Measurements from ENCODE around the gene PPHLN1.
"Not testable (repeated sequence)": the region's sequence is repeated elsewhere in the genome, so short reads cannot be mapped to it uniquely, and the experiment has no call there.

Gene PPHLN1

DNA sequence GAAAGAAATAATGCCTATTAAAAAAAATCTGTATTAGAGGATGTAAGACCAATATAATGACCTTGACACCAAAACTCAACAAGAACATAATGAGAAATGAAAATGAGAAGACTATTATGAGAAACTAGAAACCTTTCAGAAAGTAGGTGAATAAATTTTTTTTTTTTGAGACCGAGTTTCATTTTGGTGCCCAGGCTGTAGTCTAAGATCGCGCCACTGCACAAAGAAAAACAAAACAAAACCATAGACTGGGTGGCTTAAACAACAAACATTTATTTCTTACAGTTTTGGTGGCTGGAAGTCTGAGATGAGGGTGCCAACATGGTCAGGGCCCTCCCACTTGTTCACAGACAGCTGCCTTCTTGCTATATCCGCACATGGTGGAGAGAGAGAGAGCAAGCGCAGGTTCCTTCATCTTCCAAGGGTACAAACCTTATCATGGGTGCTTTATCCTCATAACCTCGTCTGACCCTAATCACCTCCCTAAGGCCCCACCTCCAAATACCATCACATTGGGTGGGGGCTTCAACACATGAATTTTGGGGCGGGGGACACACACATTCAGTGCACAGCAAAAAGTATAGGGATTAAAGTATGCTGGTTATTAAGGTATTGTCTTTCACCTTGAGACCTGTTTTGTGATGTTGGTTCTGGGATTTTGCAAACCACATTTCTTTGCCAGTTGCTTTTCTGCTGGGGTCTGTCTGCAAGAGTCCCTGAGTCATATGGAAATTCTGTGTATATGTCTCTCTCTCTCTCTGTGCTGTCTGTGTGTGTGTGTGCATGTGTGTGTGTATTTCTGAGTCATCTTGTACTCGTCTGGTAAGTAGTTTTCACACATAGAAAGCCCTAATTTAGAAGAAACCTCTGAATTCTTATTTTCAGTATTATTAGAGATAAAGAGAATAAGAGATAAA is 26.3 kb upstream of the PPHLN1 start:
- peak overlapping the region; percentile 22; the same call in 1 of the 2 replicates for H3K4me3 ChIP-seq (ENCODE audit: low read length)
- TF ChIP-seq ZNF274 (IDR thresholded peaks at IDR 0.05; ENCODE audit: low read depth, low read length) = no peak

DNA sequence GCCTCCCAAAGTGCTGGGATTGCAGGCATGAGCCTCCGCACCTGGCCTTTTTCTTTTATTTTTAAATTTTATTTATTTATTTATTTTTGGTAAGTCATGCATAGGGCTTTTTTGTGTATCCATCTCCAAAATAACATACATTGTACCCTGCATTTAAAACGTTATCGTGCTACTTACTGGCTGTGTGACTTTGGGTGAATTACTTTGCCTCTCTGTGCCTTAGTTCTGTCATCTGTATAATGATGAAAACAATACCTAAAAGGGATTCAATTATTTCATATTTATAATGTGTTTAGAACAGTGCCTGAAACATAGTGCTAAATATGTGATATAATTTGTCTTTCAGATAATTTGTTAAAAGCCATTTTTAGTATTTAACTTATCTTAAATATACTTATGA is 19.7 kb upstream of the PPHLN1 start:
- no peak for TF ChIP-seq ZNF274 (IDR thresholded peaks at IDR 0.05; ENCODE audit: low read depth, low read length)

DNA sequence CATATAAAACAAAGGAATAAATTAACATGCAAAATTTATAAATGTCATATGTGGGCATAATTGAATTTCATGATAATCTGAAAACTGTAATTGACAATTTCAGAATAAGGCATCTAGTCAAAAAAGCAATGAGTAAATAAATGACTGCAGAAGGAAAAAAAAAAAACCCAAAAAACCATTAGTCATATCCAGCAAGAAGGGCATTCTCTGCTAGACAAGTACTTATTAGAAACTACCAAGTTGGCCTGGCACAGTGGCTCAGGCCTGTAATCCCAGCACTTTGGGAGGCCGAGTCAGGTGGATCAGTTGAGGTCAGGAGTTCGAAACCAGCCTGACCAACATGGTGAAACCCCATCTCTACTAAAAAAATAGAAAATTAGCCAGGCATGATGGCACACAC is 17.6 kb upstream of the PPHLN1 start:
- TF ChIP-seq ZNF274 (IDR thresholded peaks at IDR 0.05; ENCODE audit: low read depth, low read length) = no peak
- no peak overlapping the region for H3K4me3 ChIP-seq (ENCODE audit: low read length)

More for the DNA sequence above, 19.7 kb upstream of the PPHLN1 start:
- H3K4me3 ChIP-seq (ENCODE audit: low read length) = no peak overlapping the region

DNA sequence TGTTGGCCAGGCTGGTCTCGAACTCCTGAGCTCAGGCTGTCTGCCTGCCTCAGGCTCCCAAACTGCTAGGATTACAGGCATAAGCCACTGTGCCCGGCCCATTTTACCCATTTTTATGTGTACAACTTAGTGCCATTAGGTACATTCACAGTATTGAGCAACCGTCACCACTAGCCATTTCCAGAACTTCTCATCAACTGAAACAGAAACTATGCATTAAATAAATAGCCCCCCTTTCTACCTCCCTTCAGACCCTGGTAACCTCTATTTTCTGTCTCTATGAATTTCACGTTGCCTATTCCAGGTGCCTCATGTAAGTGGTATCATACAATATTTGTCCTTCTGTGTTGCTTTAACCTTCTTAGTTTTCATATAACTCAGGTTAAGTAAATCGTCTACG is 16.0 kb upstream of the PPHLN1 start:
- no peak for TF ChIP-seq ZNF274 (IDR thresholded peaks at IDR 0.05; ENCODE audit: low read depth, low read length)
- no peak overlapping the region for H3K4me3 ChIP-seq (ENCODE audit: low read length)

DNA sequence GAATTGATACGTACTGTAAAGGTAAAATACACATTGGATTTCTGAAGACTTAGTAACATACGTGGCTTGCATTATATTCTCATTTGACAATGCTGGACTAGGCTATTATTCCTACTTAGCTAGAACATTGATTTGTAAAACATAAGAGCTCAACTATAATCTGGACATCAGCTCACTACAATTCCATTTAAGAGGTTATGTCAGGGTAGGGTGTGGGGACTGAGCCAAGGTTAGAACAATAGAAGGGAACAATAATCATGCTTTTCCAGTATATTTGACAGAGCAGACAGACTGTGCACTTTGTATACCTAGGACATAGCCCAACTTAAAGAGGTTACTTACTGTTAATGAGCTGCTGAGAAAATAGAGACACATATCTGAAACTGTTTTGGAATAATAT is 10.9 kb upstream of the PPHLN1 start:
- no peak for TF ChIP-seq ZNF274 (IDR thresholded peaks at IDR 0.05; ENCODE audit: low read depth, low read length)
- no peak overlapping the region for H3K4me3 ChIP-seq (ENCODE audit: low read length)

DNA sequence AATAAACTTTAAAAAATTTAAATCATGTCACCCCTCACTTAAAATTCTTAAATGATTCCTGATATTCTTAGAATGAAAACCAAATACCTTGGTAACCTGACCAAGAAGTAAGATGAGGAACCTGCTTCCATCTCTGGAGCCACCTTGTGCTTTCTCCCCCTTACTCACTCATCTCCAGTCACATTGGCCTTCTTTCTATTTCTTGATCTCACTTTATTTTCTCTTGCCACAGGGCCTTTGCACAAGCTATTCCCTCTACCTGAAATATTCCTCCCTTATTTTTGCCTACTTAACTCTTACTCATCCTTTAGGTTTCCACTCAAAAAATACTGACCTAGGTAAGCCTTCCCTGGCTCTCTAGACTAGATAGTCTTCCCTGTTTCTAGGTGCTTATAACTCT is 5.2 kb upstream of the PPHLN1 start:
- H3K4me3 ChIP-seq (ENCODE audit: low read length) = no peak overlapping the region
- no peak for TF ChIP-seq ZNF274 (IDR thresholded peaks at IDR 0.05; ENCODE audit: low read depth, low read length)

DNA sequence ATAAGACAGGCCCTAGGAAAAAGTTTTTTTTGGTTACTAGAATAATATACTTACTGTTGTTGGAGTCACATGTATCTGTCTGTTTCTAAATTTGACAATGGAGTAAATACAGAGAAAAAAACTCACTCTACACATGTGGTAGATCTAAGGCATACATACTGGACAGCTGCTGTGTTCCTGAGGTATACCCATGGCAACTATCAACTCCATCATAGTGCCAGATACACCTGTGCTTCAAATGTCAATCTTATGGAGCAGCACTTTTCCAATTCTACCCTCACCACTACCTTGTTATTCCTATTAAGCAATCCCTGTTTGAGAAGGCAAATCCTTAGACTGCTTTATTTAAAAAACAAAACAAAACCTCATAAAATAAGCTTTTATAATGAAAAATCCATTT is 3.4 kb upstream of the PPHLN1 start:
- no peak overlapping the region for H3K4me3 ChIP-seq (ENCODE audit: low read length)
- no peak for TF ChIP-seq ZNF274 (IDR thresholded peaks at IDR 0.05; ENCODE audit: low read depth, low read length)

DNA sequence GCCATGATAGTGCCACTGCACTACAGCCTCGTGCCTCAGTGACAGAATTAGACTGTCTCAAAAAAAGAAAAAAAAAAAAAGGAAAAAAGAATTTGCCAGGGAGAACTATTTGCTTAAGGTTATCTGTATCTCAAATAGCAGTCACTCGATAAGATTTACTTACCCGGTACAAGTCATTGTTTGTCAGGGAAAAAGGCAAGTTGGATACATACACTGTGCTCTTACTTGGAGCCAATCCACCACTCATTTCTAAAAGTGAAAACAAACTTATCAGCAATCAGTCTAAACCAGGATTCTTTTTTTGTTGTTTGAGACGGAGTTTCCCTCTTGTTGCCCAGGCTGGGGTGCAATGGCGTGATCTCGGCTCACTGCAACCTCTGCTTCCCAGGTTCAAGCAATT is 2.1 kb upstream of the PPHLN1 start:
- TF ChIP-seq ZNF274 (IDR thresholded peaks at IDR 0.05; ENCODE audit: low read depth, low read length) = no peak
- no peak overlapping the region for H3K4me3 ChIP-seq (ENCODE audit: low read length)

DNA sequence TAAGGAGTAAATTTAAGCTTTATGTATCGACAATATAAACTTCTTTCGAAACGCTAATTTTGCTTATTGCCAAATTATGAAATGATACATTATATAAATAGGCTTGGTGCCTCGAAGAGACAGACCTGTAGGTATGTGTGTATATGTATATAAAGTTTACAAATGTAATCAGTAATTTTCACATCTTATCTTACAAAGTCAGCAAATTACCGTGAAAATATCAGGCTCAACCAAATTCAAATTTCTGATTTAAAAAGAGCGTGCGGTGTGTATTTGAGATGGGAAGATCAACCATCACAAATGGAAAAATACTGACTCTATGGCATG is 678 bp upstream of the PPHLN1 start:
- H3K4me3 ChIP-seq (ENCODE audit: low read length) = peak overlapping the region; percentile 99
- no peak for TF ChIP-seq ZNF274 (IDR thresholded peaks at IDR 0.05; ENCODE audit: low read depth, low read length)

DNA sequence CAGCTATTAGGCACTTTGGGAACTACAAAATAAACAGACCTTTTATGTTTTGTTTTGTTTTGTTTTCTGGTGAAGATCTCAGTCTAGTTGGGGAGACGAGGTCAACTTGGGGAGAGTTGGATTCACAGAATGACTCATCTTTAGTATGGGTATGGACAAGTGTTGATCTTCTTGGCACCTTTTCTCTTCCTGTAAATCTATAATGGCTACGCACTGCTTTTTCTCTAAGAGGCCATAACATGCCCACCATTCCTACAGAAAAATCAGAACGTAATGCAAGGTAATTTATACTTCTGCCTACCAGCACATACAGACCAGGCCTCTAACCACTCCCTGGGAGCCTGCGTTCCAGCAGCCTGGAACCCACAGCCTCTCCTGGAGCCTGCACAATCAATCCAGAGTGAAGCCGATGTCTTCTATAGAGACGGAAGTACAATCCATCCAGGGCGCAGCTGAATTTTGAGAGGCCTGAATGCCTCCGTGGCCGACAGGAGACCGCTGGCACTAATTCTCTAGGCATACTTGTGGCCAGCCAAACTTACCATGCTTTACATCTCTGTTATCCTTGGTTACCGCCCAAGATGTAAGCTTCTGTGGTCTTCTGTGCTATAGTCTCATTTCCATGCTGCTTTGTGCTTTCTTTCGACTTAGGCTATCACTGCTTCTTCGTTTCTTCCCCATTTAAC is 717 bp downstream of the PPHLN1 start:
- no peak for TF ChIP-seq ZNF274 (IDR thresholded peaks at IDR 0.05; ENCODE audit: low read depth, low read length)
- peak overlapping the region; percentile 99 for H3K4me3 ChIP-seq (ENCODE audit: low read length)

DNA sequence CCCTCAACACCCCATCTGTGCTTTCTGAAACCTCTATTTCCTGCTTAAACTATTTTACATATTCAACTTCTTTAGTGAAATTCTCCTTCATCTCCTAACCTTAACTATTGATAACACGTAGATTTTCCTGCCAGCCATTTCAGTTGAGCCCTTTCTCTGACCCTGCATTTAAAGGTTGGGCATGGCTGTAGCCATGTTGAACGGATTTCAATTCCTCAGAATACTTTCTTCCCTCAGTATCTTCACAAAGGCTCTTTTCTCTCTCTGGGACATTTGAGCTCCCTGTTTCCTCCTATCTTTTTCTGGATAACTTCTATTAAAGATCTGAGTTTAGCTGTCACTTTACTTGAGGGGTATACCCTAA is 1.2 kb downstream of the PPHLN1 start:
- H3K4me3 ChIP-seq (ENCODE audit: low read length) = peak overlapping the region; percentile 99
- TF ChIP-seq ZNF274 (IDR thresholded peaks at IDR 0.05; ENCODE audit: low read depth, low read length) = no peak

DNA sequence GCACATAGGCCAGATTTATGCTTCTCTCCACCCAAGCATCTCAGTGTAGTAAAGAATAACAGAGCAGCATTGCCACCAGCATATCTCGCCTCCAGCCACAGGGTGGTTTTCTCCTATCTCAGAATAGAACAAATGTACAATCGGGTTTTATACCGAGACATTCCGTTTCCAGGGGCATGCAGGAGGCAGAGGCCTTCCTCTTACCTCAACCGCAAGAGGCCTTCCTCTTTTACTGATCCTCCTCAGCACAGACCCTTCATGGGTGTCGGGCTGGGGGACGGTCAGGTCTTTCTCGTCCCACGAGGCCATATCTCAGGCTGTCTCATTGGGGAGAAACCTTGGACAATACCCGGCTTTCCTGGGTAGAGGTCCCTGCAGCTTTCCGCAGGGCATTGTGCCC is 4.1 kb downstream of the PPHLN1 start:
- not testable (repeated sequence) for H3K4me3 ChIP-seq (ENCODE audit: low read length)

DNA sequence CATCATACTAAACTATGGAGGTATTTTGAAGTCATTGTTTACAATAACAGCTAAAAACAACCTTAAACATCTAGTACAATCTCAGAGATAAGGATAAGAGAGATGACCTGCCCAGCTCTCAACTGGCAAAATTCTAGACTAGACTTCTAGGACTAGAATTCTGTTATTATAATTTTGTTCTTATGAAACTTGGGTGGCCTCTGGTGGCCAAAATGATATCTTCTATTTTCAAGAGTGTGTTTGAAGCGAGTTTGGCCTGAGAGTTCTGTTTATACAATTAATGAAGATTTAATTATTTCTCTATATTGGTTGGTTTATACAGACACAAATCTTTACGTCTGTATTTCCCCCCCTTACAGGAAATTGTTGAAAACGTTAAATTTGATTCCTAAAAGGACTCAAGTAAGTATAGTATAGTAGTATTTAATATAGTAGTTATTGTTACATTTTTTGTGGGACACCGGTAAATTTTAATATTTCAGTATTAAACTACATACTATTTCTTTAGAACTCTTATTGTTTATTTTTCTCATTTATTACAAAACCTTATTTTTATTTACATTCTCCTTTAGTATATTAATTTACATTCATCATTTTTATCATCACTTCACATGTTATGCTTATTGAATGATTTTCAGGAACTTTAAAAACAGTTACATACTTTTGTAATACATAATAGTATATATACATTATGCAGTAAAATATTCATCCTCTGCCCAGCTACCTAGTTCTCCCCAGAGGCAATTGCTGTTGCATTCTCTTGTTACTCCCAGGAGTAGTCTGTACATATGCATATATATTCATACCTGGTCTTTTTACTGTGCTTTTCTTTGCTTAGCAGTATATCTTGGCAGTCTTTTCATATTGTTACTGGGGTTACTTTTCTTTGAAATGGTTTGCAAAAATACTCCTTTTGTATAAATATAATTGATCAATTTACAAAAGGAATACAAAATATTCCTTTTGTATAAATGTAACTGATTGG is 6.6 kb downstream of the PPHLN1 start:
- no peak for TF ChIP-seq ZNF274 (IDR thresholded peaks at IDR 0.05; ENCODE audit: low read depth, low read length)
- no peak overlapping the region for H3K4me3 ChIP-seq (ENCODE audit: low read length)

DNA sequence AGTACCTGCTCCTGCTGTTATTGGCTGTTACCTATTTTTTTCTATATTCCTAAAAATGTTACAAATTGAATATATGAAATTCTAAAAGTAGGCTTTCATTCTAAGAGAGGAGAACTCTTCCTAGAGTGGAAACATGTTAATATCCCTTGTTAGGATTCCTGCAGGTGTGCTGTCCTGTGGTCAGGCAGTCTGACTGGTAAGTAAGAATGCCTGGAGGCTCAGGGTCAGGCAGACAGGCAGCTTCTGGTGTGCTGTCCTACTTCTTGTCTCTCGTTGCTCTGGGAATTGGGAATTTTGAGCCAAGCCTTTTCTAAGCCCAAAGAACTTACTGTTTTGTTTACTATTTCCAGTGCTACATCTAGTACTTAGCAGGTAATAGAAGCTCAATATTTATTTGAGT is 10.3 kb downstream of the PPHLN1 start:
- no peak overlapping the region for H3K4me3 ChIP-seq (ENCODE audit: low read length)
- no peak for TF ChIP-seq ZNF274 (IDR thresholded peaks at IDR 0.05; ENCODE audit: low read depth, low read length)

Measured in GM08714 (cell line).